Right renal pelvis (tissue), 4 donors: ENCODE measurements around the gene SPARCL1. TPM values are rescaled to one million over a fixed set of nuclear protein-coding genes. Genes with fewer than 3 reads are reported as not detected.
"Not testable (repeated sequence)": the region's sequence is repeated elsewhere in the genome, so short reads cannot be mapped to it uniquely, and the experiment has no call there.

ENCODE experiments used
- DNase-seq, 4 donors: peaks; one replicate each; pipeline ENCODE4 v3.0.0-alpha.2; 2013; ENCODE audit warnings: low read depth in 4 of 4, low spot score in 3 of 4, missing footprints in 1 of 4
- polyA plus RNA-seq, 4 donors: library from polyadenylated mRNA; unstranded; fragments of 120-200 nt; gene quantifications; one replicate each; pipeline ENCODE4 v1.2.1, GENCODE V29; 2013; ENCODE audit not compliant: insufficient read length in 4 of 4

SPARCL1 gene
- polyA plus RNA-seq, 4 donors: 11.1 to 25.6 (median 14.8) TPM

GRCh38 chr4:87462102-87462501, 67.1 kb downstream of the SPARCL1 start:
- DNase-seq: no peak

- DNase-seq: no peak
Measured at GRCh38 chr4:87461281-87461700, 67.9 kb downstream of the SPARCL1 start.

GRCh38 chr4:87458913-87459312, 70.3 kb downstream of the SPARCL1 start:
- DNase-seq: no peak

- DNase-seq: no peak
Measured at GRCh38 chr4:87451537-87451936, 77.6 kb downstream of the SPARCL1 start.

GRCh38 chr4:87446375-87446774, 82.8 kb downstream of the SPARCL1 start:
- DNase-seq: not testable (repeated sequence)

GRCh38 chr4:87445964-87446363, 83.2 kb downstream of the SPARCL1 start:
- no peak for DNase-seq

GRCh38 chr4:87444741-87445140, 84.4 kb downstream of the SPARCL1 start:
- DNase-seq: no peak

GRCh38 chr4:87442889-87443288, 86.3 kb downstream of the SPARCL1 start:
- DNase-seq: no peak

GRCh38 chr4:87433342-87433741, 95.8 kb downstream of the SPARCL1 start:
- DNase-seq: no peak

- no peak for DNase-seq
Measured at GRCh38 chr4:87430038-87430437, 99.1 kb downstream of the SPARCL1 start.

GRCh38 chr4:87428979-87429378, 100.2 kb downstream of the SPARCL1 start:
- DNase-seq: no peak

- peak in 1 of 4 donors; percentile 31 for DNase-seq
Measured at GRCh38 chr4:87427518-87427868, 101.7 kb downstream of the SPARCL1 start.

GRCh38 chr4:87426865-87427517, 102.2 kb downstream of the SPARCL1 start:
- DNase-seq: no peak

GRCh38 chr4:87425711-87426110, 103.5 kb downstream of the SPARCL1 start:
- DNase-seq: no peak

GRCh38 chr4:87424099-87424543, 105.1 kb downstream of the SPARCL1 start:
- DNase-seq: peak in 1 of 4 donors; percentile 17

Other genes starting within 250 kb of the SPARCL1 start
- gene HSD17B13, start 206.5 kb downstream of the SPARCL1 start, polyA plus RNA-seq: under 1 TPM; 0.25 to 0.36 (median 0.30) TPM
- gene HSD17B11, start 138.2 kb downstream of the SPARCL1 start, polyA plus RNA-seq: 10 to 100 TPM; 57.1 to 74.5 (median 62.5) TPM
- 10 to 100 TPM; 69.1 to 76.6 (median 72.4) TPM for gene NUDT9, start 106.8 kb downstream of the SPARCL1 start, polyA plus RNA-seq
- gene DSPP, start 79.2 kb upstream of the SPARCL1 start, polyA plus RNA-seq: not detected
- under 1 TPM in 1 of 4 donors, not detected in 3; 0.01 TPM for gene DMP1, start 120.9 kb upstream of the SPARCL1 start, polyA plus RNA-seq